Hematopoietic multipotent progenitor cell treated with erythropoietin and hydrocortisone succinate and interleukin-3 and kit ligand, for 15 days (in vitro differentiated cells): ENCODE results near the gene PDIA2.
"Not testable (repeated sequence)": the region's sequence is repeated elsewhere in the genome, so short reads cannot be mapped to it uniquely, and the experiment has no call there.

Experiments used
- DNase-seq: peaks from one replicate; pipeline ENCODE4 v3.0.0-alpha.2; 2015; ENCODE audit warnings: low spot score

The PDIA2 gene

DNA sequence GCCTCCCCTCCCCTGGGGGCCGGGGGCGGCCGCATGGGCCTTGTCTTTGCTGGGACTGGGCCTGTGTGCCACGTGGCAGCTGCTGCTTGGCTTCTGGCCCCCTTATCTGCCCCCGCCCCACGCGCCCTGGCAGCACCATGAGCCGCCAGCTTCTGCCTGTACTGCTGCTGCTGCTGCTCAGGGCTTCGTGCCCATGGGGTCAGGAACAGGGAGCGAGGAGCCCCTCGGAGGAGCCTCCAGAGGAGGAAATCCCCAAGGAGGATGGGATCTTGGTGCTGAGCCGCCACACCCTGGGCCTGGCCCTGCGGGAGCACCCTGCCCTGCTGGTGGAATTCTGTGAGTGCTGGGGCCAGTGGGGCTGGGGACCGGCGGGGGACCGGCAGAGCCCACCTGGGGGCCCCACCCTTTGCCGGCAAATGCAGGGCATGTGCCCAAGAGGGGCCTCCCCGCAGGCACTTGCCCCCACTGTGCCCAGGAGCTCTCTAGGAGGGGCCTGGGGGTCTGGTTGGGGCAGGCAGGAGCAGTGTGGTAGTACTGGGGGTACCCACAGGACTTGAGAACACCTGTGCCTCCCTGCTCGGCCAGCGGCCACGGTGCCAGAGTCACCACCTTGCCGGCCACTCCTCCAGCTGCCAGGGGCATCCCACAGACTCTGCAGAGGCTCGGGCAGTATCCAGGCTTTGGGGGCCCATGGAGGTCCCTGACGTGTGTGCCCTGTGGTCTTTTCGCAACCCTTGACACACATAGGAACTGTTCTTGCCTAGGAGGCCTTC, at the start of gene PDIA2:
PDIA2 (plus strand) TSS at position 132 of the 773 bp plus-strand sequence; CDS start at position 138, 6 bp downstream.
- no peak for DNase-seq

DNA sequence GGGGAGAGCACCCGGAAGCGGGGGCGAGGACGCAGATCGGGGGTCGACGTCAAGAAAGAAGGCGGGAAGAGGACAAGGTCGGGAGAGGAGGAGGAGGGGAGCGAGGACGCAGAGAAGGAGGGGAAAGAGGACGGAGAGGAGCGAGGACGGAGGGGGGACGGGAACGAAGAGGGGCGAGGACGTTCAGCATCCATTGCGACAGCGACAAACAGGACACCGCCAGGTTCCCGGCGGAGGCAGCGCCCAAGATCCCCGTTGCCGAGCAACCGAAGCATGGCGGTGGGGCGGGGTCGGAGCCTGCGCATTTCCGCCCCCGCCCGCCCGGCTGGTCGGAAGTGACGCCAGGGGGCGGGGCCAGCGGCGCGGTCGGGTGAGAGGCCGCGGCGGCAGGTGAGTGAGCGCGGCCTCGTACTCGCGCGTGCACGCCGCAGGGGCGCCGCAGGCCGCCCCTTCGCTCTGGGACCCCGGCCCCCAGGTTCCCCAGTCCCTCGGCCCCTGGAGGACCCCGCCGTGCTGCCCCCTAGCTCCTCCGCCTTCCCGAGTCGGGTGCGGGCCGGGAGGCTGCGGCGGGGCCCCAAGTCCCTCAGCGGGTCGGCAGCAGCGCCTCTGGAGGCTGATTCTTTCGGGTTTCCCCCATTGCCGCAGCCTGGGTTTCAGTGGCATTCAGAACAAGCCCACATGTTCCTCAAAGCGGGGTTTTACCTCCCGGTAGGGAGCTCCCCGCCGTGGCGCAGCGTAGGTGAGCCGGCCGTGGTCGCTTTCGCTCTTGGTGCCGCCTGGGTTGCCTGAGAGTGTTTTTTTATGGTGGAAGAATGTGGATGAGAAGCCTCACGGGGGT, 48.3 kb upstream of the PDIA2 start, which contains the start of gene FAM234A:
FAM234A (plus strand) TSS at position 354 of the 838 bp plus-strand sequence. CDS start 19,593 bp downstream, outside the sequence.
- peak; percentile 98 for DNase-seq

- no peak for DNase-seq
Observed at GRCh38 chr16:239948-240277, 43.1 kb upstream of the PDIA2 start.

DNA sequence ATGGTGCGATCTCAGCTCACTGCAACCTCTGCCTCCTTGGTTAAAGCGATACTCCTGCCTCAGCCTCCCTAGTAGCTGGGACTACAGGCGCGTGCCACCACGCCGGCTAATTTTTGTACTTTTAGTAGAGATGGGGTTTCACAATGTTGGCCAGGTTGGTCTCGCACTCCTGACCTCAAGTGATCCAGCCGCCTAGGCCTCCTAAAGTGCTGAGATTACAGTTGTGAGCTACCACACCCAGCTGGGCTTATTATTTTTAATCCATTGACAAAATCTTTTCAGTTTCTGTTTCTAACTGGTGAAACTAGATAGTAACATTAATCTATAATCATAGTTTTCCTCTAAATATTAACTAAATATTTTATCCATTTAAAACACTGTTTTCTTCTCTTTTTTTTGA, 42.4 kb upstream of the PDIA2 start:
- DNase-seq, result no peak

DNA sequence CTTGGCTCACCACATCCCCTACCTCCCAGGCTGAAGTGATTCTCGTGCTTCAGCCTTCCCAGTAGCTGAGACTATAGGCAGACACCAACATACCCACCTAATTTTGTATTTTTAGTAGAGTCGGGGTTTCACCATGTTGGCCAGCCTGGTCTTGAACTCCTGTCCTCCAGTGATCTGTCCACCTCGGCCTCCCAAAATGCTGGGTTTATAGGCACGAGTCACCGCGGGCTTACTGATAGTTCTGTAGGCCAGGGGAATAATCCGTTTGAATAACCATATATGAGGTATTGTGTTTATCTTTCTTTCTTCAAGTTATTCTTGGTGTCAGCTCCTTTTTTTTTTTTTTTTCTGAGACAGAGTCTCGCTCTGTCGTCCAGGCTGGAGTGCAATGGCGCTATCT, 40.7 kb upstream of the PDIA2 start:
- no peak for DNase-seq

GRCh38 chr16:243348-243747, 39.6 kb upstream of the PDIA2 start:
- no peak for DNase-seq

DNA sequence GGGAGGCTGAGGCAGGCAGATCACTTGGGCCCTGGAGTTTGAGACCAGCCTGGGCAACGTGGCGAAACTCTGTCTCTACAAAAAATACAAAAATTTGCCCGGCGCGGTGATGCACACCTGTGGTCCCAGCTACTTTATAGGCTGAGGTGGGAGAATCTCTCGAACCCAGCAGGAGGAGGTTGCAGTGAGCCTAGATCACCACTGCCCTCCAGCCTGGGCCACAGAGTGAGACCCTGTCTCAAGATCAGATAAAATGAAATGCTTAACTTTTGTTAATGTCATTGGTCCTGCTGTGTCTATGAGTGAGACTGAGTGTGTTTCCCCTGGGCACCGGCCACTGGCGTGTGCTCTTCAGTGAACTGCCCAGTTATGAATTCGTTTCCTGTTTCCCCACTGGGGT, 37.9 kb upstream of the PDIA2 start:
- DNase-seq, result no peak

DNA sequence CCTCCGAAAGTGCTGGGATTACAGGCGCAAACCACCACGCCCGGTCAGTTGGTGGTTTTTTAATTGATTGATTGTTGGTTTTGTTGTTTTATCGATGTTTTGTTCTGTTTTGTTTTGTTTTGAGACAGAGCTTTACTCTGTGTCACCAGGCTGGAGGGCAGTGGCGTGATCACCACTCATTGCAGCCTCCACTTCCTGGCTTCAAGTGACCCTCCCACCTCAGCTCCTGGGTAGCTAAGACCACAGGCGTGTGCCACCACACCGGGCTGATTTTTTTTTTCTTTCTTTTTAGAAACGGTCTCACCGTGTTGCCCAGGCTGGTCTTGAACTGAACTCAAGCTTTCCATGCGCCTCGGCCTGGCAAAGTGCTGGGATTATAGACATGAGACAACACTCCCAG, 35.9 kb upstream of the PDIA2 start:
- DNase-seq, result no peak

DNA sequence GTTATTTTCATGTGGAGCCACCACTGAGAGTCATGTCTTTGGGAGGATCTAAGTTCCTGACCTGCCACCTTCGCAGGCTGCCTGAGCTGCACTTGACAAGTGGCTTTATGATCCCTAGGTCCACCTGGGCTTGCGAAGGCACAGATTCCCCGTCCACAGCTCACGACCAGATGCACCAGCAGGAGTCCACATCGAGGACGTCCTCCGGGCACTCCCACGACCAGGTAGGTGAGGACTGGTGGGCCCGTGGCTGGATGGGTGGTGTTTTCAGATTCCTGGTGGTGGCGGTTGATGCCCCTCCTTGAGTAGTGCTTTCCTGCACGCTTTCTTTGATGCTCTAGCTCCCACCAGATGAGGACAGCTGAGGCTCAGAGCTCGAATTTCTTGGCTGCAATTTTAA, 33.5 kb upstream of the PDIA2 start:
- DNase-seq, result no peak

DNA sequence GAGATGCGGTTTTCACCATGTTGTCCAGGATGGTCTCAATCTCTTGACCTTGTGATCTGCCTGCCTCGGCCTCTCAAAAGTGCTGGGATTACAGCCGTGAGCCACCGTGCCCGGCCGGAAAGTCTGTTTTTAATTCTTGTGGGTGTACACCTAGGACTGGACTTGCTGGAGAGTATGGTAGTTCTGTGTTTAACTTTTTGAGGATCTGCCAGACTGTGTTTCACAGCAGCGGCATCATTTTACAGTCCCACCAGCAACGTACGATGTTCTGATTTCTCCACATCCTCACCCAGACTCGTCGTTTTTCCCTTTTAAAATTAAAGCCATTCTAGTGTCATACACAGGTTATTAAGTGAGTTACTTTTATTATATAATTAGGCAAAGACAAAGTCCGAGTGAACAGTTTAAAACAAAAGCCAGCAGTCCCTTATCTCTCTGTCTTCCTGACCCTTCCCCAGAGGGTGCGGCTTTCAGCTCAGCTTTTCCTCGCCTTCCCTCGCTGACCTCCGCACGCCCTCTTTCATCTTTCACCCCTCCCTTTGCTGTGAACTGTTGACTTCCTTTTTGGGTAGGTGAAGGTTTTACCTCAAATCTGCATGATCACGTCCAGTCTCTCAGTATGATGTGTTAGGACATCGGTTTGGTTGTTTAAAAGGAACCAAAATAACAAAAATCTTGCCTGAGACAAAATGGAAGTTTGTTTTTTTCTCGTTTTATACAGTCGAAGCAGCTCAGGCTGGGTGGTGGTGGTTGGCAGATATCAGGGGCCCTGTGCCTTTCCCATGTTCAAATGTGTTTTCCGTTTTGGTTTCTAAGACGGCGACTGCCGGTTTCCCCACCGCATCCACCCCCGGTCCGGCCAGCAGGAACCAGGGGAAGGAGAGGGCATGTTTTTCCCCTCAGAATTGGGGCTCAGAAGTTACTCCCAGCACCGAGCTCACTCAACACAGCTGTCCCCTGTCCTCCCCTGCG, 30.3 kb upstream of the PDIA2 start:
- no peak for DNase-seq

DNA sequence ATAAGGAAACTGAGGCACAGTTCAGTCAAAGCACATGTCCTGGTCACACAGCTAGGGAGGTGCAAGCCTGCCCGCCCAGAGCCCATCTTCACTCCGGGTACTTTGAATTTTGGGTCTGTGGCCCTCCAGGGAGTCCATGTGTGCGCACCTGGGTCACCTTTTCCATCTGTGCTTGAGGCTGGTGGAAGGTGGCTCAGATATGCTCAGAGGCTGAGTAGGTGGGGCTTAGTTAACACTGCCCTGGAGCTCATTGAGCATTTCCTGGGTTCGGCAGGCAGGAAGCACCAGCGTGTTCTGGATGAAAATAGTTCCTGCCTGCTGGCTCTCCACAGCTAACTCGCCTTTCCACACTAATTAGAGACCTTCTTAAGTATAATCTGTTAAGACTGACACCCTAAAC, 29.1 kb upstream of the PDIA2 start:
- DNase-seq, result no peak

DNA sequence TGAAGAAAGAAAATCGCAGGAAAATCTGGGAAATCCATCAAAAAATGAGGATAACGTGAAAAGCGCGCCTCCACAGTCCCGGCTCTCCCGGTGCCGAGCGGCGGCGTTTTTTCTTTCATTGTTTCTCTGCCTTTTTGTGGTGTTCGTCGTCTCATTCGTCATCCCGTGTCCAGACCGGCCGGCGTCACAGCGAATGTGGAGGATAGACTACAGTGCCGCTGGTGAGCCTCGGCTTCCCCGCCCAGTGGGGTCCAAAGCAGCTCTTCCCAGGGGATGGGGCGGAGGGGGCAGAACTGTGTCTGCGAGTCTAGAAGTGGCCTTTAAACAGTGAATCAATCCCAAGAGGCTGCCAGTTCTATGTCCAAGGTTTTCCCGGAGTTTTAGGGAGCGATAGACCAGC, 28.5 kb upstream of the PDIA2 start:
- no peak for DNase-seq

DNA sequence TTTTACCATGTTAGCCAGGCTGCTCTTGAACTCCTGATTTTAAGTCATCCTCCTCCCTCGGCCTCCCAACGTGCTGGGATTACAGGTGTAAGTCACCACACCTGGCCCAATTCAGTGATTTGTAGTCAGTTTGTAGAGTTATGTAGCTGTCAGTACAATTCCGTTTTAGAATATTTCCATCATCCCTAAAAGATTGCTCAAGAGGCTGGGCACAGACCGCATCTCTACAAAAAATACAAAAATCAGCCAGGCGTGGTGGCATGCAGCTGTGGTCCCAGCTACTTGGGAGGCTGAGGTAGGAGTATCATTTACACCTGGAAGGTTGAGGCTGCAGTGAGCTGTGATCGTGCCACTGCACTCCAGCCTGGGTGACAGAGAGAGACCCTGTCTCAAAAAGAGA, 27.8 kb upstream of the PDIA2 start:
- DNase-seq, result no peak

DNA sequence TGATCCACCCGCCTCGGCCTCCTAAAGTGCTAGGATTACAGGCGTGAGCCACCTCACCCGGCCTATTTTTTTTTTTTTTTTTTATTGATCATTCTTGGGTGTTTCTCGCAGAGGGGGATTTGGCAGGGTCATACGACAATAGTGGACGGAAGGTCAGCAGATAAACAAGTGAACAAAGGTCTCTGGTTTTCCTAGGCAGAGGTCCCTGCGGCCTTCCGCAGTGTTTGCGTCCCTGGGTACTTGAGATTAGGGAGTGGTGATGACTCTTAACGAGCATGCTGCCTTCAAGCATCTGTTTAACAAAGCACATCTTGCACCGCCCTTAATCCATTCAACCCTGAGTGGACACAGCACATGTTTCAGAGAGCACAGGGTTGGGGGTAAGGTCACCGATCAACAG, 24.9 kb upstream of the PDIA2 start:
- DNase-seq, result not testable (repeated sequence)

GRCh38 chr16:259226-259625, 23.7 kb upstream of the PDIA2 start:
- DNase-seq, result peak; percentile 14

DNA sequence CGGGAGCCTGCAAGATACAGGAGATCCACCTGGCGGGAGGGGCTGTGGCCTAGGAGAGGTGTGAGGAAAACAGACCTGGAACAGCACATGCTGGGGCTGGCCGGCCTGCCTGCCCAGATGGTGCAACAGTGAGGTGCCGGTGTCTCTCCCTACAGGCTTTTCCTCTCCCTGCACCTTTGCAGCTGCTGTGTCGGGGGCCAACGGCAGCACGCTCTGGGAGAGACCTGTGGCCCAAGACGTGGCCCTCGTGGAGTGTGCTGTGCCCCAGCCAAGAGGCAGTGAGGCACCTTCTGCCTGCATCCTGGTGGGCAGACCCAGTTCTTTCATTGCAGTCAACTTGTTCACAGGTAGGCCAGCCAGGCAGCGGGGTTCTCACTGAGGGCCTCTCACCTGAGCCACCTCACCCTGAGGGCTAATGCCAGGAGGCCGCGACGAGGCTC, 23.1 kb upstream of the PDIA2 start:
- DNase-seq, result no peak

DNA sequence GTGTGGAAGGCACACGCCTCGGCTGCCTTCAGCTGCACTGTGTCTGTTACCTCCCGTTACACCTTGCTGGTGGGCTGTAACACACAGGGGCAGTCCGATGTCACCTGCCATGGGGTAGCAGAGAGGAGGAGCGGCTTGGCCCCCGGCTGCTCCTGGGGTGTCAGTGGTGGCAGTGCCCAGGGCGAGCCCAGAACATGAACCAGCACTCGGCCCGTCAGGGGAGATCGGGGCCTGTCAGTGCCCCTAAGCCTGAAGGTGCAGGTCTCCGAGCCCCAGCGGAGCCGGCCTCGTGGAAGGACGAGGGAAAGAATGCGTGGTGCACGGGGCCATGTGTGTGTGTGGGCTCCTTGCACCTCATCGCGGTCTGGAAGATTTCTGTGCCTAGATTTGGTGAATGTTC, 22.6 kb upstream of the PDIA2 start:
- DNase-seq, result no peak

- no peak for DNase-seq
Observed at GRCh38 chr16:261031-261691, 21.8 kb upstream of the PDIA2 start.

DNA sequence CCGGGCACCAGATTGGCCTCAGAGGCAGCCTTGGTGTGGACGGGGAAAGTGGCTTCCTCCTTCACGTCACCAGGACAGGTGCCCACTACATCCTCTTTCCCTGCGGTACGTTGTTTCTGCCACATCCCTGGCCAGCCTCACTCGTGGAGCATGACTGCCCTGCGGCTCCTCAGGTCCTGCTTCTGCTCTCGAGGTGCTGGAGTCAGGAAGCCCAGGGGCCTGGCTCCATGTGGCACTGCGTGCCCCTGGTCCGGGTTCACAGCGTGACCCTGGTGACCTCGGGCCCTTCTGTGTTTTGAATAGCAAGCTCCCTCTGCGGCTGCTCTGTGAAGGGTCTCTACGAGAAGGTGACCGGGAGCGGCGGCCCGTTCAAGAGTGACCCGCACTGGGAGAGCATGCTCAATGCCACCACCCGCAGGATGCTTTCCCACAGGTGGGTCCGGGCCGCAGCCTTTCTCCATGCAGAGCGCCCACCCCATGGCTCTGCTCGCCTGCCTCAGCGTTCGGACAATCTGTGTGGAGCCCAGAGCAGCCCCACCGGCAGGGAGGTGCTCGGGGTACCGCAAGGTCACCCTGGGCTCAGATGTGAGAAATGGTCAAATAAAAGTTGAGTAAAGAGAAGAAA, 20.7 kb upstream of the PDIA2 start:
- no peak for DNase-seq

GRCh38 chr16:263182-263774, 19.7 kb upstream of the PDIA2 start:
- DNase-seq, result no peak

DNA sequence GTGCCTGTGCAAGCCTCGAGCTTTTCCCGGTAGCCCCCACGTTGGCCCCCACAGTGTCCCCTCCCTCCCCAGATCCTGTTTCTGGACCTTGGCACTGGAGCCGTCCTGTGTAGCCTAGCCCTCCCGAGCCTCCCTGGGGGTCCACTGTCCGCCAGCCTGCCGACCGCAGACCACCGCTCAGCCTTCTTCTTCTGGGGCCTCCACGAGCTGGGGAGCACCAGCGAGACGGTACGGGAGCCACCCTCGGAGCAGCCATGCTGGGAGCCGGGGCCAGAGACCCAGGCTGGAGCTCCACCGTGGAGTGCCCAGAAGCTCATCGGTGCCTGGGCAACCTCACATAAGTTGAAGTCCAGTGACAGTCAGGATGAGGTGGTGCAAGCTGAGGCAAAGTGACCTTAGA, 19.0 kb upstream of the PDIA2 start:
- DNase-seq, result no peak
